HG03432 (cell line): ENCODE data around the gene ANKRD34C.
"Not testable (repeated sequence)": the region's sequence is repeated elsewhere in the genome, so short reads cannot be mapped to it uniquely, and the experiment has no call there.

Source experiments
- ATAC-seq: cut with Tn5 transposase; IDR thresholded peaks from one replicate; pipeline ENCODE4 v1.9.1; 2021; ENCODE audit warnings: mild to moderate bottlenecking, moderate library complexity; ENCODE audit not compliant: unreplicated experiment

ANKRD34C gene

DNA sequence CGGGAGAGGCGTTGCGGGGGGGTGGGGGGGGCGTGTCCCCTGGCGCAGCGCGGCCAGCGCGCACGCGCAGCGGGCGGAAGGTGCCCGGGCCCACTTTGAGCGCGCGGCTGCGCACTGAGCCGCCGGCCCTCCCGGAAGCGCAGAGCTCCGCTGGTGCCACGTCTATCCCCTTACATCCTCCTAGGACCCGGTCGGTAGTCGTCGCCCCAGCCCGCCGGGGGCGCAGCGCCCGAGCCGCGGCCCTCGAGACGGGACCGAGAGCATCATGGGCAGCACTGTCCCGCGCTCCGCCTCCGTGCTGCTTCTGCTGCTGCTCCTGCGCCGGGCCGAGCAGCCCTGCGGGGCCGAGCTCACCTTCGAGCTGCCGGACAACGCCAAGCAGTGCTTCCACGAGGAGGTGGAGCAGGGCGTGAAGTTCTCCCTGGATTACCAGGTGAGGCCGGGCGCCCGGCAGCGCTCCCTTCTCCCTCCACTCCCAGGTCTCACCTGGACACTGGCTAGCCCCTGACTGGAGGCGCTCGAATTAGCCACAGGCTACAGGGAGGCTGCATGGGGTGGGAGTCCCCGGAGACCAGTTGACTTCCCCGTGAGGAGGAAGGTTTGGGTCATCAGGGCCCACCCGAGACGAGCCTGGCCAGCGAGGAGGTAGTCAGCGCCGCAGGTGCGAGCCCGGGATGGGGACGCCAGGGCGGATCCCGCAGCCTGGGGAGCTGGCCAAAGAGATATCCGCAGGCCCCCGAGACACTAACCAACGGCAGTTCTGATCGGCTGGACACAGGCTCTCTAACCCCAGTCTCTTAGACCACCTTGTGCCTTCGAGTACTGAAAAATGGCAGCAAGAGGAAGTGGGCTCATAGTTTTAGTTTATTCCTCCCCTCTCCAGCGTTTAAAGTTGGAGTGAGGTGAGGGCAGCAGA, 28.7 kb downstream of the ANKRD34C start, which contains the start of gene TMED3:
TMED3 (plus strand) TSS at position 128 of the 916 bp plus-strand sequence; CDS start at position 266, 138 bp downstream.
- ATAC-seq, result peak; percentile 92

DNA sequence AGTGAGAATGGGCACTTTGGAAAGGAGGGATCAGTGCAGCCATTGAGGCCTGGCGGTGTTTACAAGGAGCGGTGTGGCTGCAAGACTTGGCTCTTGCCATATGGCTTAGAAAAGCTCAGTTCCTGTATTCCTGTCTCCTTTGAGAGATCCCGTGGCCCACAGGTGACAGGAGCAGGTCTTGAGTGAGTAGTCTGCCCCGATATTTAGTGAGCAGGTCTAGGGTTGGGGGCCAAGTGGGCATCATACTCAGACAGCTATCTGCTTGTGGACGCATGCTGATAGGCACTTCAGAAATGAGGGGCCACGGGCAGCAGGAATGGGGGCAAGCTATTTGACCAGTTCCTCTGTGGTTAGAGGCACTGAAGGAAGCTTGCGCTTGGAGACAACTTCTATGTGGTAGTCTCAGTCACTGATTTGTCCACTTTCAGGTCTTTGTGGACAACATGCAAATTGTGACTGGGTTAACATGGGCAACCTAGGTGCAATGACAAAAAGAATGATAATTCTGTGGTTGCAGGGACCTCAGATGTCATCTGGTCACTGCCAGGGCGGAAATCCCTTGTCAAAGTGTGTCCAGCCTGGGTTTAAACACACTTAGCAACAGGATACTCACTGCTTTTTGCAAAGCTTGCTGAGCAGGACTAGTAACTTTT, 29.5 kb downstream of the ANKRD34C start:
- ATAC-seq, result no peak

DNA sequence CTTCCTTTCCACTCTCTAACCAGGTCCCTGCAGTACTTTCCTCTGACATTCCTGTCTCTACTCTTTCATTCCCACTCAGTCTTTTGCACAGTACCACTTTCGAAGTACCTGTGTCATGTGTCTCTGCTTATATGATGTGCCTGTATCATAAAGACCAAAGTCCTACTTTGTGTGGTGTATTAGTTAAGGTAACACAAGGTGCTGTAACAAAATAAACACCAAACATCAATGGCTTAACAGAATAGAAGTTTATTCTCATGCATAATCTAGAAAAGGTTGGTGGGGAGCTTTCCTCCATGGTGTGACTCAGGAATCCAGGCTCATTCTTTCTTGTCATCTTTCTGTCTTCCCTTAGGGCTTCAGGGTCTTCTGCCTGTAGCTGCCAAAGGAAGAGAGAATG, 31.7 kb downstream of the ANKRD34C start:
- no peak for ATAC-seq

DNA sequence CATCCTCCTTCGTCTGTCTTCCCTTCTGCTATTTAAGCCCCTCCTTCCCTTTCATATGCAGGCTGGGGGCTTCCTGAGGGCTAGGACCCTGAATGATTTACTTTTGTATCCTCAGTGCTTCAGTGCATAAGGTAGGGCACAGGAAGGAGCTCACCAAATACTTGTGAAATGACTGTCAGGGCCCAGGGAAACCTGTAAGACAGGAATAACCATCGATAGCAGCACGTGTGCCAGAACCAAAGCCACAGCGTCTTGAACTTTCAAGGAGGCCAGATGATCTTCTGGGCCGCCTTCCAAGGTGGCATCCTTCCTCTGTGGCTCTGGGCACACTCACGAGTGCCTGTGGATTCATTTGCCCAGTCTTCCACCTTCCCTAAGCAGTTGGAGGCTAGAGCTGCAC, 32.3 kb downstream of the ANKRD34C start:
- no peak for ATAC-seq

DNA sequence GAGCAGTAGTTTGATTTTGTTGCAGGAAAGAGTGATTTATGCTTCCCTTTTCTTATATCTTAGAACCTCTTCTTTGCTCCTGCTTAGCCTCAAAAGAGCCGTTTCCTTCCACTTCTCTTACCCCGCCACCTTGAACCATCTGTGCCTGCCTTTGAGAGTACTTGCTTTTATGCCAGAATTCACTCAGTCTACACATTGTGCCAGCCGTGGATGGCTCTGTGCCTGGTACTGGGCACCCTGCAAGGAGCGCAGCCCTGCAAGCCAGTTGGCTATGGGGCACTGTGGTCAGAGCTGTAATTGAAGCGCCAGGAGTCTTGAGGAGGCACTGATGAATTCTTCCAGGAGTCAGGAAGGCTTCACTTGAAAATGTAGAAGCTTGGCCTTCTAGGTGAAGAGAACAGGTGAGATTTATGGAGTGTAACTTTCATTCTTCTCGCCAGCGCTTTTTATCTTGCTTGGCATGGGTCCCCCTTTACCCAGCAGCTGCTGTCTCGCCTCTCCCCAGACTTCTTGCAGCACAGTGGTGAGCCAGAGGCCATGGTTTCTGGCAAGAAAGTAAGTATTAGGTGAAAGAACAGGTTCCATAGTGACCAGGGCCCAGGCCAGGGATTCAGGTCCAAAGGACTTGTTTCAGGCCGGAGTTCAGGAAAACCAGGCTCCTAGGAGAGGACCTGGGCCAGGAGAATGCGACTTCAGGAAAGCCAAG, 33.3 kb downstream of the ANKRD34C start:
- no peak for ATAC-seq

DNA sequence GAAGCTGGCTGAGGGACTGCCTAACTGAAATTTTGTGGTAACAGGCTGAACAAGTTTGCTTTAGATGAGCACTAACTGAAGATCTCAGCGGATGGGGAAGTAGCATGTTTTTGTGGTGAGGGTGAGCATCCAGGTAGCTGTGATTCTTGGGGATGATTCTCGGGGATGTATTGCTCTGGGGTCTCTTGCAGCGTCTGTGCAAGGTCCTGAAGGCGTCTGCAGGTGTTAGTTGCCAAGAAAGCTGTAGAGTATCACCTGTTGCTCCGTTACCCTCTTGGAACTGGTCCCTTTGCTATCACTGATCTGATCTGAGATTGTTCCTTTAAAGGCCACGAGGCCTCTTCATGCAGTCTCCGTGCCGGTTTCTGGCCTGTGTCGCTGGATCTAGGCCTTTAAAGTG, 34.3 kb downstream of the ANKRD34C start:
- ATAC-seq, result no peak

DNA sequence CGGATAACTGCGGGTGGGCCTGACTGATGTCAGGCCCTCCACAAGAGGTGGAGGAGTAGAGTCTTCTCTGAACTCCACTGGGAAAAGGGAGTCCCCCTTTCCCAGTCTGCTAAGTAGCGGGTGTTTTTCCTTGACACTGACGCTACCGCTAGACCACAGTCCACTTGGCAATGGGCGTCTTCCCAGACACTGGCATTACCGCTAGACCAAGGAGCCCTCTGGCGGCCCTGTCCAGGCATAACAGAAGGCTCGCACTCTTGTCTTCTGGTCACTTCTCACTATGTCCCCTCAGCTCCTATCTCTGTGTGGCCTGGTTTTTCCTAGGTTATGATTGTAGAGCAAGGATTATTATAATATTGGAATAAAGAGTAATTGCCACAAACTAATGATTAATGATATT, 37.5 kb downstream of the ANKRD34C start:
- ATAC-seq, result not testable (repeated sequence)

DNA sequence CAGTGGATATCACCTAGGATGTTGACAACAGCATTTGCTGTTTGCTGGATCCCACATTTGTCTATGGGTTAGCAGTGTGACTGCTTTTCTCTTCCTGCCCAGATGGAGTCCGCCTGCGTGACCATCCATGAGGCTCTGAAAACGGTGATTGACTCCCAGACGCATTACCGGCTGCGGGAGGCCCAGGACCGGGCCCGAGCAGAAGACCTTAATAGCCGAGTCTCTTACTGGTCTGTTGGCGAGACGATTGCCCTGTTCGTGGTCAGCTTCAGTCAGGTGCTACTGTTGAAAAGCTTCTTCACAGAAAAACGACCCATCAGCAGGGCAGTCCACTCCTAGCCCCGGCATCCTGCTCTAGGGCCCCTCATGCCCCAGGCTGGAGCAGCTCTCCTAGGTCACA, 39.4 kb downstream of the ANKRD34C start:
- no peak for ATAC-seq

DNA sequence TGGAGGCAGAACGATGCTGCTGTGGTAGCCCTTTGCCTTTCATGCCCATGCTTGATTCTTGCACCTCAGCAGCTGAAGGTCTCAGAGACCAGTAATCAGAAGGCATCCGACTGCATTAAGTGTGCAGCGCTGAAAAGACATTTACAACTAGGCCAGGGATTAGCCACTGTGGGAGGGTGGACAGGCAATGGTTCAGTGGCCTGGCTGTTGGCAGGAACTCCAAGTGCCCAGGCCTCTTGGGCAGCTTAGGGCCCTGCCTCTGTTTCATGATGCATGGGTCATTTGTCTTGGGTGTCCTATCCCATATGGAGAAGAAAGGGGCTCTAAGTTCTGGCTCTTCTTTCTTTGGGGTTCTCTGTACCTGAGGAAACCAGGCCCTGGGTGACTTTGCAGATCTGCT, 39.8 kb downstream of the ANKRD34C start:
- no peak for ATAC-seq

DNA sequence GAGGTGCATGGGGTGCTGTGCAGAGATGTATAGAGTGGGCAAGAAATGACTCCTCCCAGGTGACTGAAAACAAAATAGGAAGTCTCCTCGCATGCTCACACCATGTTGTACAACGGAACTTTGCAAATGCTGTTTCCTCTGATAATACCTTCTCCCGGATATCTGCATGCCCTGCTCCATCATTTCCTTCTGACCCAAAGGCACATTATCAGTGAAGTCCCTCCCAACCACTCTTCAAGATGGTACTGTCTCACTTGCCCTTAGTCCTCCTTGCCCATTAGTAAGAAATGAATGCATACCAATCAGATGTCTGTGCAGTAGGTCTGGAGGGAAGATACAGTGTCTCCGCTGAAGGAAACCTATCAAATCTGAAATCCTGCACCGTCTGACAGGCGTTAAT, 40.4 kb downstream of the ANKRD34C start:
- ATAC-seq, result no peak

DNA sequence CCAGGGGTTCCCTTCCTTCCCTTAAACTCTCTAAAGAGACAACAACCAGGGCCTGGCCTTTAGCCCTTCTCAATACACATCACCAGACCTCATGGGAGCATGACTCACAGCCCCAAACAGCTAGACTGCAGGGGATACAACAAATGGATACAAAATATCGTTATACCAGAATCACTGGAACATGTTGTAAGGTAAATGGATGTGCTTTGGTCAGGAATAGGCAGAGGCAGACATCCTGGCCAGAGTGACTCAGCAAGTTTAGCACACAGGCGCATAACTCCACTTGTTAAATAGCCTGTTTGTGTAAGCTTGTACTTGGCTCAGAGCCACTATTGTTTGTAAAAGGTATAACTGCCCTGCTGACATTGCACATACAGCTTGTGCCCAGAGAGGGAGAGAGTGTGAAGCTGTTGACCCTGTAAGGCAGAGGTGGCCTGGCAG, 46.7 kb downstream of the ANKRD34C start:
- no peak for ATAC-seq
